WTC11 (cell line): ENCODE results near the gene SDHAF2. TPM values are rescaled to one million over a fixed set of nuclear protein-coding genes. Genes with fewer than 3 reads are reported as not detected.

Experiments used
- ATAC-seq: fragments of 200-7000 bp; cut with Tn5 transposase; 2 replicates; pipeline ENCODE4 v1.10.0; 2021; ENCODE audit warnings: mild to moderate bottlenecking, moderate library complexity
- CTCF ChIA-PET: fragments of 300-600 bp; sonication (Branson Sonifier 250); formaldehyde crosslinking; loops from one replicate; lab custom pipeline; 2021; ENCODE audit warnings: antibody characterized with exemption; lab: Charles Lee
- POLR2A ChIA-PET: fragments of 350-600 bp; sonication (Branson Sonifier 250); formaldehyde crosslinking; loops from one replicate; lab custom pipeline; 2021; ENCODE audit warnings: antibody characterized with exemption; lab: Charles Lee
- DNase-seq: peaks from one replicate; pipeline ENCODE4 v3.0.0; 2021; ENCODE audit warnings: low spot score
- H3K27ac Mint-ChIP-seq: 2 replicates; pipeline ENCODE4 v1.8.0; 2021; ENCODE audit warnings: mixed read lengths
- H3K27me3 Mint-ChIP-seq: 2 replicates; pipeline ENCODE4 v1.8.0; 2021; ENCODE audit warnings: low read depth, mild to moderate bottlenecking, moderate library complexity, mixed read lengths
- H3K36me3 Mint-ChIP-seq: 2 replicates; pipeline ENCODE4 v1.8.0; 2021; ENCODE audit warnings: mixed read lengths
- H3K4me1 Mint-ChIP-seq: 2 replicates; pipeline ENCODE4 v1.8.0; 2022; ENCODE audit warnings: mixed read lengths
- H3K4me3 Mint-ChIP-seq: 2 replicates; pipeline ENCODE4 v1.8.0; 2021; ENCODE audit warnings: mild to moderate bottlenecking, moderate library complexity, mixed read lengths
- H3K9me3 Mint-ChIP-seq: 2 replicates; pipeline ENCODE4 v1.8.0; 2021; ENCODE audit warnings: mixed read lengths
- ATF3 ChIP-seq: sonication (generic); formaldehyde crosslinking; conservative IDR thresholded peaks from 2 replicates; pipeline ENCODE4 v1.8.1; 2022; ENCODE audit warnings: mild to moderate bottlenecking, missing genetic modification reagents
- E2F4 ChIP-seq: sonication (generic); formaldehyde crosslinking; IDR thresholded peaks from 2 replicates; pipeline ENCODE4 v1.8.1; 2022; ENCODE audit warnings: low read depth, mild to moderate bottlenecking, moderate library complexity, missing genetic modification reagents, borderline replicate concordance
- ETV6 ChIP-seq: sonication (generic); formaldehyde crosslinking; IDR thresholded peaks from 2 replicates; pipeline ENCODE4 v1.8.1; 2022; ENCODE audit warnings: mild to moderate bottlenecking, missing genetic modification reagents
- FOXK1 ChIP-seq: sonication (generic); formaldehyde crosslinking; IDR thresholded peaks from 2 replicates; pipeline ENCODE4 v1.8.0; 2022; ENCODE audit warnings: mild to moderate bottlenecking, moderate library complexity, missing genetic modification reagents
- GABPB1 ChIP-seq: sonication (generic); formaldehyde crosslinking; IDR thresholded peaks from 2 replicates; pipeline ENCODE4 v1.8.1; 2023; ENCODE audit warnings: mild to moderate bottlenecking, missing genetic modification reagents
- IRF2 ChIP-seq: sonication (generic); formaldehyde crosslinking; IDR thresholded peaks from 2 replicates; pipeline ENCODE4 v1.8.0; 2022; ENCODE audit warnings: low read depth, missing genetic modification reagents, borderline replicate concordance
- MYBL2 ChIP-seq: sonication (generic); formaldehyde crosslinking; IDR thresholded peaks from 2 replicates; pipeline ENCODE4 v1.8.1; 2023; ENCODE audit warnings: mild to moderate bottlenecking, moderate library complexity, missing genetic modification reagents
- NFATC4 ChIP-seq: fragments of 250-450 bp; sonication (Bioruptor Pico); IDR thresholded peaks from 2 replicates; pipeline ENCODE4 v1.9.0; 2021; ENCODE audit warnings: mild to moderate bottlenecking
- NR3C1 ChIP-seq: sonication (generic); formaldehyde crosslinking; conservative IDR thresholded peaks from 2 replicates; pipeline ENCODE4 v1.8.1; 2023; ENCODE audit warnings: low read depth, mild to moderate bottlenecking, missing genetic modification reagents
- ZNF281 ChIP-seq: sonication (generic); formaldehyde crosslinking; IDR thresholded peaks from 2 replicates; pipeline ENCODE4 v1.8.0; 2023; ENCODE audit warnings: mild to moderate bottlenecking, missing genetic modification reagents
- total RNA-seq: library from RNA; stranded (reverse); gene quantifications from 3 replicates; pipeline ENCODE4 v1.2.3, GENCODE V29; 2021
- TF ChIP-seq, protein P1 (sequence below): fragments of 250-450 bp; sonication (Bioruptor Pico); IDR thresholded peaks from 2 replicates; pipeline ENCODE4 v1.9.0; 2021; ENCODE audit warnings: moderate library complexity, mild to moderate bottlenecking, inconsistent platforms, borderline replicate concordance
- TF ChIP-seq, protein P2 (sequence below): sonication (generic); formaldehyde crosslinking; IDR thresholded peaks from 2 replicates; pipeline ENCODE4 v1.8.0; 2022; ENCODE audit warnings: mild to moderate bottlenecking, missing genetic modification reagents
- TF ChIP-seq, protein P3 (sequence below): sonication (generic); formaldehyde crosslinking; IDR thresholded peaks from 2 replicates; pipeline ENCODE4 v1.8.0; 2022; ENCODE audit warnings: mild to moderate bottlenecking, missing genetic modification reagents
- TF ChIP-seq, protein P4 (sequence below): sonication (generic); formaldehyde crosslinking; IDR thresholded peaks from 2 replicates; pipeline ENCODE4 v1.8.0; 2023; ENCODE audit warnings: missing genetic modification reagents
- TF ChIP-seq, protein P5 (sequence below): sonication (generic); formaldehyde crosslinking; IDR thresholded peaks from 2 replicates; pipeline ENCODE4 v1.8.1; 2023; ENCODE audit warnings: mild to moderate bottlenecking, missing genetic modification reagents

Gene SDHAF2
- total RNA-seq, 1 experiment from 2014 or later = 36.5 TPM

- POLR2A ChIA-PET = no interaction called here
- Mint-ChIP-seq H3K36me3 (peaks cover 71% of the 10 kb centered on the region), H3K9me3 (no peaks in the 10 kb centered on the region), H3K27me3 (no peaks in the 10 kb centered on the region)
- DNase-seq = no peak
- TF ChIP-seq ZNF281 (CRISPR knock-in tag) = no peak
- TF ChIP-seq, all 79 proteins: peak for 0
- ATAC-seq = no peak
- Mint-ChIP-seq H3K27ac (no peak overlapping the region), H3K4me1 (no peaks in the 10 kb centered on the region), H3K4me3 (no peak overlapping the region)
- CTCF ChIA-PET = no interaction called here
Observed at GRCh38 chr11:61406067-61406466, 23.9 kb upstream of the SDHAF2 start.

DNA sequence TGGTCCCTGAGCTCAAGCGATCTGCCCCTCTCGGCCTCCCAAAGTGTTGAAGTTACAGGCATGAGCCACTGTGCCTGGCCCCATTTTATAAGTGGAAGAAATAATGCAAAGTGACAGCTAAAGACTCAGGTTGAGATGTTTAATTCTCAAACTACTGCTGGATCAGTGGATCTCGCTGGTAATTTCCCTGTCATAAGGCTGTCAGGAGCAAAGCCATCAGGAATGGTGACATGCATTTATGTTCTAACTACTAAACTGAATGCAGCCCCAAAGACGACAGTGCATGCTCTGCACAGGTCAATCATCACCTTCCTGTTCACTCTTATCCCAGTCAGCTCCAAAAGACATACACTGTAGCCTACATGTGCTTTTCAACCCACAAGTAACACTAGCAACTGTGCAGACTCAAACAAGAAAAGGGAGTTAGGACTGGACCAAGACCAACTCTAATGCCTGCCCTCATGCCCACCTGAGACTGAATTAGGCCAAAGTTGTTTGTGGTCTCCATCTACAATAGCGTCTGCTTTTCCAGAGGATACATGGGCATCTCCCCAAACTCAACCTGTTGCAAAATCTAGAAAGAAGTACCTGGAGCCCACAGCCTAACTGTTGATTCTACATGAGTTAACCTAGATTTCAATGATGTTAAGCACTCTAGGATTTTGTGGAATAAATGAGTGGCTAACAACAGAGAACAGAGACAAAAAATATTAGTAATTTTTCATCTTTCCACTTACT, 22.8 kb upstream of the SDHAF2 start:
- CTCF ChIA-PET = interaction anchor here (1.3 kb wide), 1 partner anchor 21 kb away, joined by 4 read pairs; no protein-coding TSS in a partner anchor
- TF ChIP-seq ATF3 (CRISPR knock-in tag) (no peak), IRF2 (no peak), ETV6 (no peak), NFATC4 (CRISPR knock-in tag) (no peak), NR3C1 (CRISPR knock-in tag) (no peak), FOXK1 (CRISPR knock-in tag) (no peak), E2F4 (no peak), GABPB1 (CRISPR knock-in tag) (no peak), MYBL2 (CRISPR knock-in tag) (no peak)
- TF ChIP-seq, protein P1, sequence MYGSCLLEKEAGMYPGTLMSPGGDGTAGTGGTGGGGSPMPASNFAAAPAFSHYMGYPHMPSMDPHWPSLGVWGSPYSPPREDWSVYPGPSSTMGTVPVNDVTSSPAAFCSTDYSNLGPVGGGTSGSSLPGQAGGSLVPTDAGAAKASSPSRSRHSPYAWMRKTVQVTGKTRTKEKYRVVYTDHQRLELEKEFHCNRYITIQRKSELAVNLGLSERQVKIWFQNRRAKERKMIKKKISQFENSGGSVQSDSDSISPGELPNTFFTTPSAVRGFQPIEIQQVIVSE (CRISPR knock-in tag) = no peak
- TF ChIP-seq, protein P2, sequence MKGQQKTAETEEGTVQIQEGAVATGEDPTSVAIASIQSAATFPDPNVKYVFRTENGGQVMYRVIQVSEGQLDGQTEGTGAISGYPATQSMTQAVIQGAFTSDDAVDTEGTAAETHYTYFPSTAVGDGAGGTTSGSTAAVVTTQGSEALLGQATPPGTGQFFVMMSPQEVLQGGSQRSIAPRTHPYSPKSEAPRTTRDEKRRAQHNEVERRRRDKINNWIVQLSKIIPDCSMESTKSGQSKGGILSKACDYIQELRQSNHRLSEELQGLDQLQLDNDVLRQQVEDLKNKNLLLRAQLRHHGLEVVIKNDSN (CRISPR knock-in tag) = no peak
- TF ChIP-seq, protein P3, sequence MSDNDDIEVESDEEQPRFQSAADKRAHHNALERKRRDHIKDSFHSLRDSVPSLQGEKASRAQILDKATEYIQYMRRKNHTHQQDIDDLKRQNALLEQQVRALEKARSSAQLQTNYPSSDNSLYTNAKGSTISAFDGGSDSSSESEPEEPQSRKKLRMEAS (CRISPR knock-in tag) = no peak
- TF ChIP-seq, protein P4, sequence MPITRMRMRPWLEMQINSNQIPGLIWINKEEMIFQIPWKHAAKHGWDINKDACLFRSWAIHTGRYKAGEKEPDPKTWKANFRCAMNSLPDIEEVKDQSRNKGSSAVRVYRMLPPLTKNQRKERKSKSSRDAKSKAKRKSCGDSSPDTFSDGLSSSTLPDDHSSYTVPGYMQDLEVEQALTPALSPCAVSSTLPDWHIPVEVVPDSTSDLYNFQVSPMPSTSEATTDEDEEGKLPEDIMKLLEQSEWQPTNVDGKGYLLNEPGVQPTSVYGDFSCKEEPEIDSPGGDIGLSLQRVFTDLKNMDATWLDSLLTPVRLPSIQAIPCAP = no peak
- TF ChIP-seq, protein P5, sequence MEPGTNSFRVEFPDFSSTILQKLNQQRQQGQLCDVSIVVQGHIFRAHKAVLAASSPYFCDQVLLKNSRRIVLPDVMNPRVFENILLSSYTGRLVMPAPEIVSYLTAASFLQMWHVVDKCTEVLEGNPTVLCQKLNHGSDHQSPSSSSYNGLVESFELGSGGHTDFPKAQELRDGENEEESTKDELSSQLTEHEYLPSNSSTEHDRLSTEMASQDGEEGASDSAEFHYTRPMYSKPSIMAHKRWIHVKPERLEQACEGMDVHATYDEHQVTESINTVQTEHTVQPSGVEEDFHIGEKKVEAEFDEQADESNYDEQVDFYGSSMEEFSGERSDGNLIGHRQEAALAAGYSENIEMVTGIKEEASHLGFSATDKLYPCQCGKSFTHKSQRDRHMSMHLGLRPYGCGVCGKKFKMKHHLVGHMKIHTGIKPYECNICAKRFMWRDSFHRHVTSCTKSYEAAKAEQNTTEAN = no peak

More for the DNA sequence above, 22.8 kb upstream of the SDHAF2 start:
- POLR2A ChIA-PET = no interaction called here
- H3K4me1 Mint-ChIP-seq = no peaks in the 10 kb centered on the region
- H3K27me3 Mint-ChIP-seq = no peaks in the 10 kb centered on the region
- H3K9me3 Mint-ChIP-seq = no peaks in the 10 kb centered on the region
- ATAC-seq = no peak
- H3K4me3 Mint-ChIP-seq = no peak overlapping the region
- no peak overlapping the region for H3K27ac Mint-ChIP-seq
- DNase-seq = no peak
- H3K36me3 Mint-ChIP-seq = peaks cover 80% of the 10 kb centered on the region
